HG03565 (cell line): Measurements from ENCODE around the gene UBFD1.
"Not testable (repeated sequence)": the region's sequence is repeated elsewhere in the genome, so short reads cannot be mapped to it uniquely, and the experiment has no call there.

Source experiments
- ATAC-seq: cut with Tn5 transposase; IDR thresholded peaks from one replicate; pipeline ENCODE4 v1.9.1; 2021; ENCODE audit warnings: mild to moderate bottlenecking, moderate library complexity; ENCODE audit not compliant: unreplicated experiment

UBFD1 gene

DNA sequence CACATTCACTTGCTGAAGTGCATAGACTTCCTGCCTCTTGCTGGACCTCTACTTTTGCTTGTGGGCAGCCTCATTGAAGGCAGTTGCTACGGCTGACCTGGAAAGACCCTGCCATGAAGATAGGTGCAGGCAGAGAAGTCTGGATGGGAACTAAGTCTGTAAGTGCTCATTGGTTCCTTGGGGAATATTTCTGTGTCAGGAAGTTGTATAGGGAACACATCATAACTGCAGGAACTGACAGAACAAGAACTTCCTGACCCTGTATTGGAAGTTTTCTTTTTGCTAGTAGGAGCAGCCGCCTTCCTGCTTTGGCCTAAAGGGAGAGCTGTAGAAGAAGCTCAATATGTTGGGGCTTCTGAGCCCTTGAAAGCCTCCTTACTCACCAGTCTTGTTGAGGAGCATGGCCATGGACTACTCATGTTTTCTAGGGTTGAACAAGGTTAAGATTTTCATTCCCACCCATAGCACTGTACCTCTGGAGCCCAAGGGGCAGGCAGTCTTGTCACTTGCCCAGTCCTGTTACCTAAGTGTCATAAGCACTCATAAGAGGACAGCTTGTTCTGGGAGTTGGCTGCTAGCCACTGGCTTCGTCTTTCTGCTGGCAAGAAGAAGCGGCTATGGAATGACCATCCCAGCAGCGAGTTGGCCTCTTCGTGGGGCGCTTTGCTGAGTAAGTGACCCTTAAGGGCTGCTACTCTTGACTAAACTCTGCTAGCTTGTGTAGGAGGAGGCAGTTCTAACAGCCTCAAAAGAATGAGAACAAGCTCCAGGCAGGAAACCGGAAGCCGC, 7.2 kb downstream of the UBFD1 start:
- no peak for ATAC-seq

DNA sequence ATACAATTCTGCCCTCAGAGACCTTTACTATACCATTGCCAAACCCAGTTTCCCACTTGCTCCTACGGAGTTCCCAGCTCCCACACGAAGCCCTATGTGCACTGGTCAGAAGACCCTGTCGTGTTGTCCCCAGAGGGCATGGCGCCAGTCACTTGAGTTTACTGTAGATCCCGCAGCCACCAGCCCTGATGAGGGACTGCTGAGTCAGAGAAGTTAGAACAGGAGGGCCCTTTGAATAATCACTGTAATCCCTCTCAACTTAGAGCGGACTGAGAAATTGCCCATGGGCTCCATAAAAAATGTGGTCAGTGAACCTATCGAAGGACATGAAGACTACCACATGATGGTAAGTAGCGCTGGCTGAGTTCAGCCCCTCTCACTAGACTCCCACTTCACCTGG, 9.2 kb downstream of the UBFD1 start:
- ATAC-seq, result no peak

DNA sequence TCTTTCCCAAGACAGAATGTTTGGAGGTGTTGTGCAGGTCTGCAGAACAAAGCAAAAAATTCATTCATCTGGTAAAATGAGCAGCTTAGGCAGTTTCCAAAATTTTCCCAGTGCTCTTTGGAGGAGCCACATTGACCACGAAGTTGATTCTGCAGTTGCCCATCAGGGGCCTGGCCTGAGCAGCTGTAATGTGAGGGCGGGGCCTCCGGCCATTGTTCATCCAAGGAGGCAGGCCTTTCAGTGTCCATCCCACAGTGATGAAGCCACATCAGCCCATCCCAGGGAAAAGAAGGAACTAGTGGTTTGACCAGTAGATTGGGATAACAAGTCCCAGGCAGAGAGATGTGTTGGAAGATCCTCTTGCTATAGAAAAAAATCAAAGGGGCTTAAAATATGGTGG, 10.1 kb downstream of the UBFD1 start:
- no peak for ATAC-seq

DNA sequence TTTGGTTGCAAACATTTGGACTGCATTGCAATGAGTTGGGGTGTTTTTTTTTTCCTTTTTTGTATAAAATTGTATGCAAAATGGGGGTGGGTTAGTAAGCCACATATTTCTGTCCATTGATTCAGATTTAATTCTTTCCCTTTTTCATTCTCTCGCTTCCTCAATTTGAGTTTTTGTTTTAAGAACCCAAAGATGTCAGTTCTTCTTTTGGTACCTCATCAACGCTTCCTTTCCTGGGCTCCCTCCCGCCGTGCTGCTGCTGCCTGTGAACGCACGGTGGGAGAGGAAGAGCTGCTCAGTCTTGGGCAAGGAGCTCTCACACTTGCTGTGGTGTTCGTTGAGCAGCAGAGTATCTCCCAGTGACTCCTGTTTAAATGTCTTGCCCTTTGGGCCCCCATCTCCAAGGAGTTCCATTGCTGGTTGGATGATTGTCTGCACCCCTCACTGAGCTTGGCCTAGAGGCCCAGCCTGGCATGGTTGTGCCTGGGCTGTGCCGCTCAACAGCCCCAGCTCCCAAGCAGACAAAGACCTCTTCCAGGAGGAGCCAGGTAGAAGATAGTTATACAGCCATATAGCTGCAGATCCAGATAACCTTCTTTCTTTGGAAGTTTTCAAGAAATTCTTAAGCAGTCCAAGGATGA, 13.6 kb downstream of the UBFD1 start:
- ATAC-seq, result no peak

DNA sequence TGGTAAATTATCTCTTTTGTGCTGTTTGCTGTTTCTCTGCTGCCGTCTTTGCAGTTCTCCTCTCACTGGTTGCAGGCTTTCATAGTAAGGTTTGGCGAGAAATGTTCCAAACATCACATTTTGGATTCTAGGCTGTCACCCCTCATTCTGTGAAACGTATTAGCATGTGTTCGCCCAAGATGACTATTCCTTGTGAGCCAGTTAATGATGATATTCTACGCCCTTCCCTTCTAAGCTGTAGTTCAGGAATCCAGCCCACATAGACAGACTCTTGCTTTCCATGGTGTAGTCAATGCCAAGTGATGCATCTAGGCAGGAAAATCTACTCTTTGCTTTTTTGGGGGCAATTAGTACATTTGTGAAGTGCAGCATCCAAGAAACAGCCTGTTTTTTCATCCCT, 14.4 kb downstream of the UBFD1 start:
- ATAC-seq, result no peak

DNA sequence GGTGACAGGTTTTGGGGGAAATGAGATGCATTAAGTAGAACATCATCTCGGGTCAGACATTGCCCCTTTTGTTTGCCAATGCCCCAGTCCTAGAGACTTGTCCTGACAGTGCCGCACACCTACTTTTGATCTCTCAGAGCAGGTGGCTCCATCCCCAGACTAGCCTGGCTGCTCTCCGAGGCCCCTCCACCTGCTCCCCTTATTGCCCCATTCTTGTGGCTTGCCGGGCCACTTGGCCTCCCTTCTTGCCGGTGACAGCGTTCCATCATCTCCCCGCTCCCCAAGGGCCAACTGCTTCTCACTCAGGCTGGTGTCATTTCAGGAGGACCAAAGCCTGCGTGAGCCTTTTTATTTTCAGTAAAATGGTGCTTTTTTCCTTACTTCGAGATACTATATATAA, 14.9 kb downstream of the UBFD1 start:
- no peak for ATAC-seq

DNA sequence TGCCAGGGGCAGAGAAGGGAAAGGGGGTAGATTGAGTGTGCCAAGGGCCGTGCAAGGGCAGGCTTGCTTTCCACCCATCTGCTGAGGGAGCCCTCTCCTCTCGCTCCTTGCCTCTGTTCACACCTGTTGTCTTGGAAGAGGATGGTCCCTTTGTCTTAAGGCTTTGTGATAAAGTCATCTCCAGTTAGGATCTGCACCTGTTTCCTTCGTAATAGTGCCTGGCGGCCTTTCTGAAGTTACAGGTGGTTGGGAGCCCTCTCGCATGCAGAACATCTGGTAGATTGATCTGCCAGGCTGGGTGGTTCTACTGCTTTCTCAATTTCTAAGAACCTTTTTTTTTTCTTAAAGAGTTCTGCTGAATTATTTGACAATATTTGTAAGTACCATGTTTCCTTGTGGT, 16.3 kb downstream of the UBFD1 start:
- ATAC-seq, result no peak

DNA sequence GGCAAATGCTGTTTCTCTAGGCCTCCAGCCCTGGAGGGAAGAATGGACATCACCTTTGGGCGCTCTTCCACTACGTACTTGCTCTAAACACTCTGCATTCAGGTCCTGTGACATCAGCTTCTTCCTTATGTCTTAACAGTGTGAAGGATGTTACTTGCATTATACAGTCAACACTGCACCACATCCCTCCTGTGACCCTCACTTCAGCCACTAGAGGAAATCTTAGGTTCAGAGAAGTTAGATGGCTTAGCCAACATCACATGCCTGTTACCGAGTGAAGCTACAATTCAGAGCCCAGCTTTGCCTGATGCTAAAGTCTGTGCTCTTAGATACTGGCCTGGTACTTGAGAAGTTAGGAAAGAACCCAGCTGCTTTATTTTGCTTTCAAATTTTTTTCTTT, 18.3 kb downstream of the UBFD1 start:
- ATAC-seq, result no peak

DNA sequence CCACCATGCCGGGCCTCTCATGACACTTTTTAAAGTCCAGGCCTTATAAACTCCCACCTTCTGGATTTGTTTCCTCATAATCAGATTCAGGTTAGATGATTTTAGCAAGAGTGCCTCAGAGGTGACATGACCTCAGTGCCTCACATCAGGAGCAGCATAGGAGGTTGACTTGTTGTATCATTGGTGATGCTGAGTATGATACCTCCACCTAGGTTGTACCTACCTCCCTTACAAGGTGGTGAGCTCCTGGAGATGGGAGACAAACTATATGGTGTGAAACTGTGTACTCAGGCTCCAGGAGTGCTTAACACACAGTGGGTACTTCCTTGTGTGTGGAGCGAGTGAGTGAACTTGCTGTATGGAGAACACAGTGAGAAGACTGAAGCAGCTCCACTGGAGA, 20.0 kb downstream of the UBFD1 start:
- ATAC-seq, result no peak

DNA sequence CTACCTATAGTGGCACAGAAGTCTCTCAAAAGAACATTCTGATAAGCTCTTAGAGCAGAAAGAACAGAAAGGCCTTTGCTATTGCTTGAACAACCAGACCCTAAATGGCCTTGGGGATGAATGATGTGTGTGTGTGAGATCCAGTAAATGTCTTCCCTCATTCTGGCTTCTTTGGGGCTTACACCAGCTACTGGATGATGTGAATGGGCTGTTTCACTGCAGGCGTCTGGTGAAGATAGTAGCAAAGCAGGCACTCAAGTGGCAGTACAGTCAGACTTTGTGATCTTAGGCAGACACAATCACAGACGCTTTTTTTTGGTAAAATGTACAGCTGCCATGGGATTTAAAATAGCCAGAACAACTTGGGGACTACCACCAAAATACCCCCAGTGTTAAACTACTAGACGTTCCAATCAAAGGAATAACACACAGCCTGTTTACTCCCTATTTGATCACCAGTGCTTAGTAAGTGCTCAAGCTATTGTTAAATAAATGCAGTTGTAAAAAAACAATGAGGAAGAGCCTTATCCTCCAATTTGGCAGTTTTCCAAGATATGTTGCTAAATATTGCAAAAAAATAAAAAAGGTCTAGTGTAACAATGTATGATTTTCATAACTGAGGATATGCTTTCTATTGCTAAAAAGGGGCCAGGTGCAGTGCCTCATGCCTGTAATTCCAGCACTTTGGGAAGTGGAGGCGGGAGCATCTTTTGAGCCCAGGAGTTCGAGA, 20.7 kb downstream of the UBFD1 start:
- ATAC-seq, result no peak

DNA sequence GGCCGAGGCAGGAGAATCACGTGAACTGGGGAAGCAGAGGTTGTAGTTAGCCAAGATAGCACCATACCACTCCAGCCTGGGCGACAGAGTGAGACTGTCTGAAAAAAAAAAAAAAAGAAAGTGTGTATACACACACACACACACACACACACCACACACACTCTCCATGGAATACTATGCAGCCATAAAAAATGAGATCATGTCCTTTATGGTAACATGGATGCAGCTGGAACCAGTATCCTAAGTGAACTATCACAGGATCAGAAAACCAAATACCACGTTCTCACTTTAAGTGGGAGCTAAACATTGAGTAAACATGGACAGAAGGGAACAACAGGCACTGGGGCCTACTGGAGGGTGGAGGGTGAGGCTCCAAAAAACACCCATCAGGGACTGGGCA, 21.8 kb downstream of the UBFD1 start:
- ATAC-seq, result no peak

DNA sequence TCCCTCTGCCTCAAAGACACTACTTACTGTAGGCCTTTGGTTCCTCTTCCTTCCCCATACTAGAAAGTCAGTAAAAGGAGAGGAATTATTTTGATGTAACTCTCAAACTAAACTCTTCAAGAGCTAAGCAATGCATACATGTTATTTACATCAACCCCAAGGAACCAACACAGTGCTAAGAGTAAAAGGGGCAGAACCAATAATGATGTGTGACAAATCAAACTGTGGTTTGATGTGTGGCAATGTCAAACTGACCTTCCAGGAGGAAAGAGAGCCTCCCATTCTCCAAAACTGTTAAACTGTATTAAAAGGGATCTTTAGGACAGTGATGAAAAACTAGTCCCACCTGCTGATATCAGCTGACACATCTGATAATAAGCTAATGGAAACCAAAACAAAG, 22.9 kb downstream of the UBFD1 start:
- no peak for ATAC-seq

DNA sequence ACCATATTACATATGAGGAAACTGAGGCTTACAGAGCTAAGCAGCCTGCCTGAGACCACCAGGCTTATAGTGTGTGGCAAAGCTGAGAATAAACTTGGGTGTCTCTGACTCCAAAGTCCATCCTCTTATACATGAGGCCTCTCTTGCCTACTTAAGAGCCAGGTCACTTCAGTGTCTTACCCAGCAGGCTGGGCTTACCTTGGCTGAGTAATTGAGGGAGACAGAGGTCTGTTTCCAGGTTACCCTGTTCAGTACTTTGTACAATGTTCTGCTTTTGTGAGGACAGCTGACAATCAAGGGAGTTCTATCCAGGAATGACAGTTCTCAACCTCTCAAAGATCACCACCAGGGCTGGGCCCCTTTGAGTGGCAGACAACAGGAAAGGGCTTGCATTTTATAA, 24.2 kb downstream of the UBFD1 start:
- ATAC-seq, result no peak

DNA sequence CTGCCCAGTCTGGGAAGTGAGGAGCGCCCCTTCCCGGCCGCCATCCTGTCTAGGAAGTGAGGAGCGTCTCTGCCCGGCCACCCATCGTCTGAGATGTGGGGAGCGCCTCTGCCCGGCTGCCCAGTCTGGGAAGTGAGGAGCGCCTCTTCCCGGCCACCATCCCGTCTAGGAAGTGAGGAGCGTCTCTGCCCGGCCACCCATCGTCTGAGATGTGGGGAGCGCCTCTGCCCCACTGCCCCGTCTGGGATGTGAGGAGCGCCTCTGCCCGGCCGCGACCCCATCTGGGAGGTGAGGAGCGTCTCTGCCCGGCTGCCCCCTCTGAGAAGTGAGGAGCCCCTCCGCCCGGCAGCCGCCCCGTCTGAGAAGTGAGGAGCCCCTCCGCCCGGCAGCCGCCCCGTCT, 25.7 kb downstream of the UBFD1 start:
- ATAC-seq, result not testable (repeated sequence)

DNA sequence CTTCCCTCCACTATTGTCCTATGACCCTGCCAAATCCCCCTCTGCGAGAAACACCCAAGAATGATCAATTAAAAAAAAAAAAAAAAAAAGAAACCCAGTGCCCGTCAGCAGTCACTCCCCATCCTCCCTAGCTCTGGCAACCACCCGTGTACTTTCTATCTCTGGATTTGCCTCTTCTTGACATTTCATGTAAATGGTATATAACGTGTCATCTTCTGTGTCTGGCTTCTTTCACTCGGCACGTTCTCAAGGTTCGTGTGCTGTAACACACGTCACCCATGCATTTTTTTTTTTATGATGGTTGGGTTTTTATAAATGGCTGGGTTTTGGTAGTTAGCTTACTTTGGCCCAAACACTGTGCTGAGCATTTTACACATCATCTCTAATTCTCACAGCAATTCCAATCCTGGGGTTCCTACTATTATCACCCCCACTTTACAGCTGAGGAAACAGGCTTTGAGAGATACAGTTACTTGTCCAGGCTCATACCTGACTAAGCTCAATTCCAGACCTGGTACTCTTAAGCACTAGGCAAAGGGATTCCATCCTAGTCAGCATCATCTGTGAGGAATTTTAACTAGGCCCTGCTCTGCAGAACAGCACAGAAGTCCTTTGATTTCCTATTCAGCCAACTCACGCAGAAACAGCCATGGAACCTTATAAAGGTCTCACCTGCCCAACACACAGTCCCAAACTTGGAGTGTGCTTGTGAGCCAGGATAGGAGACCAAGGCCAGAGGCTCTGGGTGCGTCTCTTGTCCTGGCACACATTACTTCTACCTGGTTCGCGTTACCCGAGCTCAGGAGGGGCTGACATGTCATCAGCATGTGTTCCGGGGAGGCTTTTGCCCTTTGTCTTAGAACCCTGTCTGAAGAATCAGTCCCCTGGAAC, 26.9 kb downstream of the UBFD1 start:
- ATAC-seq, result no peak

DNA sequence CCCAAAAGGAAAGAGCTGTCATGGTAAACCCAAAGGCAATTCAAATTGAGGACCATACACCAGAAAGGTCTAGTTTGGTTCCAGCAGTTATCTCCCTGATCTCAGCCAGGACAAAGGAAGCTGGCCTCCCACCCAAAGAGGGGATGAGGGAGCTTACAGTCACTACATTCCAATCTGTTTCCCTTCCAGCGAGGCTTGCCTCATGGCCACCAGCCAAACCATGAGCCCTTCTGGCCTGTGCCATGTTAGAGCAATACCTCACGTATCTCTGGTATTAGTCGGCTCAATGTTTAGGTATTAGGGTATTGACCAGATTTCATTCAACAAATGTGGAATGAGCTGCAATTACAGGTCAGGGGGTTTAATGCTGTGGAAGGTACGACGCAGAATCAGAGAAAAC, 30.2 kb downstream of the UBFD1 start:
- ATAC-seq, result no peak

DNA sequence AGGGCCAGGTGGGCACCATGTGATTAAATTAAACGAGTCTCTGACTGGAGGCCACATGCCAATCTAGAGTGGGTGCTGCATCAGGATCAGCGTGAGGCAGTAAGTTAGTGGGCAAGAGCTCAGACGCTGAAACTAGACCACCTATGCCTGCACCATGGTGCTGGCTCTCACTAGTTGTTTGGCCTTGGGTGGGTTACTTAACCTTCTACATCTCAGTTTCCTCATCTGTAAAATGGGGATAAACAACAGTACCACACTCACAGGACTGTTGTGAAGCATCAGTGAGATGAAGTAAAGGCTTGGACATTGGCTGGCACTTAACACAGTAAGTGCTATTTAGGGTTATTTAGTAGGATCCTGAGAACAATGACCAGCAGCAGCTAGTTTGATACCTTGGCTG, 32.7 kb downstream of the UBFD1 start:
- no peak for ATAC-seq

DNA sequence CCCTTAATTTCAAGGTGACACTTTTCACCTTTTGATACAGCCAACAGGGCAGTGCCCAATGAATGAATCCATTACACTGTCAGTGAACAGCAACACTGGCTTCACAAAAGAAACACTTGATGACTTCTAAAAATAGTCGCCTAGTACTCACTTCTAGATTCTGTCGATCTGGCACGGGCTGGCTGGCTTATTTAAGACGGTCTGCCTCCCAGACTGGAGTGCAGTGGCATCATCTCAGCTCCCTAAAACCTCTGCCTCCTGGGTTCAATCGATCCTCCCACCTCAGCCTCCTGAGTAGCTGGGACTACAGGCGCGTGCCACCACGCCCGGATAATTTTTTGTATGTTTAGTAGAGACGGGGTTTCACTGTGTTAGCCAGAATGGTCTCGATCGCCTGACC, 36.7 kb downstream of the UBFD1 start:
- no peak for ATAC-seq

DNA sequence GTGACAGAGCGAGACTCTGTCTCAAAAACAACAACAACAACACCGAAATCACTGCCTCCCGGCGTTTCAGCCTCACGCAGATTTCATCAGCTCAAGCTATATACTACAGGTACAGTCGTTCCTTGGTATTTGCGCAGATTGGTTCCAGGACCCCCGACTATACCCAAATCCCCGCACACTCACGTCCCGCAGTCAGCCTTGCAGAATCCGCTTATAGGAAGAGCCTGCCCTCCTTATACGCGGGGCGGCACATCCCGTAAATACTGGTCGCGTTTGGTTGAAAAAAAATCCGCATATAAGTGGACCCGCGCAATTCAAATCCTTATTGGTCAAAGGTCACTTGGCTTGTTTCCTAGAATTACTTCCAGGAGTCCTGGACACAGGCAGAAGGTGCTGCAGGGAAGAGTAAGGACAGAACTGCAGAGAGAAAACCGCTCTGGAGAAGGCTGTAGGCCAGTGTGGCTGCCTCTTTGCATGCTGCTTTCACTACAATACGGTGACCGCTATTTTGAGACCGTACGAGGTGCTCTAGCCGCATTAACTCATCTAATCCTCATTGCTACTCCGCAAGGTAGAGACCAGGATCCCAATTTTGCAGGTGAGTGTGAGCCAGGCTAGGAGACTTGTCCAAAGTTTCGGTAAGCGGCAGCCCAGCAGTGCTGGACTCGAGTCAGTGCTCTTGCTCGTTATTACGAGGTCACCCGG, 37.9 kb downstream of the UBFD1 start:
- ATAC-seq, result peak; percentile 3

DNA sequence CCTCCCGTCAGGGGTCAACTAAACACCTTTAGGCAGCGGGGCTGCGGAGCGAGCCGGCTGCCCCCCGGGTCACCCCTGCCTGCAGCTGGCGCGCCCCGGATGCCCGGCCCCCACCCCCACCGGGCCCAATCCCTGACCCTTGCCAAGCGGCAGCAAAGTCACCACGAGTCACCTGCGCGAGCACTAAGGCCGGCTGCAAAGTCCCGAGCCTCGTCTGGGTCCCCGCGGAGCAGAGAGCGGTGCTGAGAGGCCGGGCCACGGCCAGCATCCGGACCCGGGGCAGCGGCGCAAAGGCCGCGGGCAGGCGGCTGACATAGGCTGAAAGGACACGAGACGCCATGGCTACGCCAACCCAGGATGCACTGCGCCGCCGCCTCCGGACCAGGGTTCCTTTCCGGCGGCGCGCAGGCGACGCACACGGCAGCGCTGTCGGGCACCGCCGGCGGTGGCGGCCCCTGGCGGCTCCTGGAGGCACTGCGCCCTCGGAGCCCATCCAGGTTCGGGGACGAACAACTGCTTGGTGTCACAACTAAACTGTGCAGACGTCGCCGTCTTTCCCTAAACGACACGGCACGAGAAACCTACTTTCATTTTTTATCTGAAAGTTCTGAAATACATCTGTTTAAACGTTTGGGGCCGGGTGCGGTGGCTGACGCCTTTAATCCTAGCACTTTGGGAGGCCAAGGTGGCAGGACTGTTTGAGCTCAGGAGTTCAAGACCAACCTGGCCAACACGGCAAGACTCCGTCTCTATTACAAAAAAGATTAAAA, 38.6 kb downstream of the UBFD1 start, which contains the start of gene NDUFAB1:
Gene NDUFAB1 (minus strand): TSS at position 366 of the 770 bp plus-strand sequence. CDS start 26 bp downstream, at position 340.
- peak; percentile 89 for ATAC-seq
